ENCODE data around the gene ASB1.
A peak's percentile ranks its signal among the peaks of the same experiment; 100 is the strongest.

ASB1 gene

GRCh38 chr2:238426568-238427434, at the start of gene ASB1:
Gene ASB1, plus strand, starts transcription at chr2:238426927. Its CDS starts 144 bp downstream, at chr2:238427071.
- peak; percentile 61 for DNase-seq

- DNase-seq: no peak
Measured at GRCh38 chr2:238378230-238379095, 48.3 kb upstream of the ASB1 start.

- DNase-seq: no peak
Measured at GRCh38 chr2:238379096-238379810, 47.5 kb upstream of the ASB1 start.

DNA sequence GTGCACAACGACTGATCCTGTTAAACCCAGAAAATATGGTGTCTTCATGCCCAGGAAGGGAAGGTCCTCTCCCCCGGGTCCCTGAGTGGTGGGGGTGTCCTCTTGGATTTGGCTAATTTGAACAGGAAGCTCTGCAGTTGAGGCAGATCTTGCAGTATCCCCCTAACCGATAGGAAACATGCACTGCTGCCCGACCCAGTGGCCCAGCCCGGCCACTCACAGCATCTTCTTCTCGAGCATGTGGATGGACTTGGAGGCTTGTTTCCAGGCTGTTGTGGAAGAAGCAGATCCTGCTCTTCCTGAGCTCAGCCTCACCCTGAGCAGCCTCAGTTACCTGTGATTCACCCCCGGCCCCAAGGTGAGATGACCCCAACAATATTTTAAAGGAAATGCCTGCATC, 46.4 kb upstream of the ASB1 start:
- DNase-seq: no peak

GRCh38 chr2:238380785-238381184, 45.9 kb upstream of the ASB1 start:
- DNase-seq: no peak

DNA sequence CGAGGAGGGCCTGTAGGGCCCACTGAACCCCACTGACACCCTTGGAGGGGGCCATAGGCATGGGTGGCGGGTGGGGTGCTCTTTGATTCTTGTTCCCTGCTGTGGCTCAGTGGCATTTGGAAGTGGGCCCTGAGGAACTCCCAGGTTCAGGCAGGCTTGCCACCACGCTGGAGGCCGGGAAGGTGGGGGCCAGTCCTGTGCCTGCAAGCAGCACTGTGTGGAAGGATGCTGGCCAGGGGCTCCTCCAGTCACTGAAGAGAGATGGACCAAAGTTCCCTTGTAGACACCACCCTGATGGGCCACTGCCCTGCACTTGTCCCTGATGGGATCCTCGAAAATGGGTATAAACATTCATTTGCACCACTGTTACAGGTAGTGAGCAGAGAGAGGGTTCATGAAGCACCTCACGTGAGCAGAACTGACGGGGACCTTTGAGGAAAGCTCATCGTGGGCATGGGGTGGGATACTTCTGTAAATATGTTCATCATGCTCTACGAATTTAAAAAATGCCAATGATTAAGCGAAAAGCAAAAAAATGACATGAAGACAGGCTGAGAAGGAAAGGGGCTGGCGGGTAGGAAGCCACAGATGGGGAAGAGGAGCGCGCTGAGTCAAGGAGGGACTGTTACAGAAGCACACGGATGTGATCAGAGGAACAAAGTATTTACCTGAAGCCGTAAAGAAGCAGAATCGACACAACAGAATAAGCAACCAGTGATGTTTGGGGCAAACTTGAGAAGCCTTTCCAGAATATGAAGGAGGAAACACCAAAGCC, 45.2 kb upstream of the ASB1 start:
- DNase-seq: no peak

GRCh38 chr2:238382381-238382781, 44.3 kb upstream of the ASB1 start:
- DNase-seq: no peak

DNA sequence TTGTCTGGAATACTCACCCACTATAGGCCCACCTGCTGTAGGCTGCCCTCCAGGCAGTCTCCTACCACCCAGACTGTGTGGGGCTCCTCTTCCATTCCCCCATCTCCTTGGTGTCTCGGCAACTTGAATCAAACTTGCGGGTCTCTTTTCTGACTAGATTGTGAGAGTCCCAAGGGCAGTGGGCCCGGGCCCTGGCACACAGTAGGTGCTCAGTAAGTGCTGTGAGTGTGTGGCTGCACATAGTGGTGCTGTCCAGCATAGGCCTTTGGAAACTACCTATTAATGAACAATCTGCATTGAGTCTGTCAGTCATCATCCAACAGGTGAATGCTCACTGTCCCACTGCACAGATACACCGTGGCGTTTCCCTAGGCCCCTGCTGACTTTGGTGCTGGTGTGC, 43.6 kb upstream of the ASB1 start:
- no peak for DNase-seq

DNA sequence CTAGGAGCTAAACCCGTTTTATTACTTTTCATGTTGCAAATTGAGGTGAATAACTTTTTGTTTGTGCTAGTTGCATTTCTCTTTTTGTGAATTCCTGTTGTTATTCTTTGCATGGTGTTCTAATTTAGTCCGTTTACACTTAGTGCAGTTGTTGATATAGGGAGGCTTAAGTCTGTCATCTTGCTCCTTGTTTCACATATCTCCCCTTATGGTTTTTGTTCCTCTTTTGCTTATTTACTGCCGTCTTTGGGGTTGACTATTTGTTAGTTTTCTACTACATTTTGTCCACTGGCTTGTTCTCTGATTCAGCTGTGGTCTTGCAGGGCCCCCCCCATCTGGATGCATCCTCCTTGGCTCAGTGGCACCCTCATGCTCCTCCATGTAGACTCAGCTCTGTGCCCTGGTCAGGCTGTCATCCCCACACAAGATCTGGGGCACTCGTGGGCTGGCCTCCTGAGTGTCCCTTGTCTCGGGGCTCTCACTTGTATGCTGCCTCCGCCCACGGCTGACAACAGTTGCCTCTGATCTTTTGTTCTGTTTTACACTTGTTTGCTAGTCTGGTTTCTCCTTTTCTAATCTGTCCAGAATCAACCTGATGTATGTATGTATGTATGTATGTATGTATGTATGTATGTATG, 42.9 kb upstream of the ASB1 start:
- no peak for DNase-seq

- DNase-seq: no peak
Measured at GRCh38 chr2:238387332-238387731, 39.4 kb upstream of the ASB1 start.

DNA sequence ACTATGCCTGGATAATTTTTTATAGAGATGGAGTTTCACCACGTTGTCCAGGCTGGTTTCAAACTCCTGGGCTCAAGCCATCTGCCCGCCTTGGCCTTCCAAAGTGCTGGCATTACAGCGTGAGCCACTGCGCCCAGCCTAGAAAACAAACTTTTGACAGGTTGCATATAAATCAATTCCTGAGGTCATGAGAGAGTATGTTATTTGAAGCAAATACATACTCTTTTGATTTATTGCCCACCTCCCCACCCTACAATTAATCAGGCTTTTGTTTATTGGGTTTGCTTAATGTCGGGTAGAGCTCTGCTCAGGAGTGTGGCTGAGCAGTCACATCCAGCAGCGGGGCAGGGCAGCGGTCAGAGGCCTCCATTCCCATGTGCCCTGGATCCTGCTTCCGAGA, 37.9 kb upstream of the ASB1 start:
- DNase-seq: no peak

GRCh38 chr2:238389988-238390589, 36.6 kb upstream of the ASB1 start:
- DNase-seq: no peak

GRCh38 chr2:238391042-238391689, 35.6 kb upstream of the ASB1 start:
- DNase-seq: no peak

DNA sequence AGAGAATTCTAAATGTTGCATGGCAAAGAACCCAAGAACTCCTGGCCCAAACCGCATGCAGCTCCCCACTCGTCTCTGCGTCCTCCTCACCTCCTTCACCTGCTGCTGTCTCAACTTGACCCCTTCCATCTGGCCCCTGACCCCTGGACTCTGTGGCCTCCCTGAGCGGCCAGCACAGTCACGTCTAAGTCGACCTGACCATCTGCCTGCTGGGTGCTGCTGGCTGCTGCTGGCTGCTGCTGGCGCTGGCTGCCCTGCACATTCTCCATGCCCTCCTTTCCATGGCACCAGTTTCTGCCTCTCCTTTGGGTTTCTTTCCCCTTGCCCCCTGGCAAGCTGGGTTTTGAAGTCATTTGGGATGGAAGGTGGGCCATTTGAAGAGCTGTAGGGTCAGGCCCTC, 30.1 kb upstream of the ASB1 start:
- no peak for DNase-seq

GRCh38 chr2:238397356-238397755, 29.4 kb upstream of the ASB1 start:
- no peak for DNase-seq

DNA sequence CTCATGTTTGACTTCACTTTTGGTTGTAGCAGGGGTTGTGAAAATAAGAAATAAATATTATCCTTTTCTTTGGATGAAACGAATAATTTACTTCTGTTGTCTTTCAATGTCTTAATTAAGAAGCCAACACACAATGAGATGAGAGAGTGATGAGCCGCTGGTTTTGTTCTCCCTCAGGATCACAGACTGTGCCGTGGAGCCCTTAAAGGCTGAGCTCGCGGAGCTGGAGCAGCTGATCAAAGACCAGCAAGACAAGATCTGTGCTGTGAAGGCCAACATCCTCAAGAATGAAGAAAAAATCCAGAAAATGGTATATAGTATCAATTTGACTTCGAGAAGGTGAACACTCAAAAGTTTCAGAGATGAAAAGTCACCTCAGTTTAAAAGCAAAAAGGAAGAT, 28.1 kb upstream of the ASB1 start:
- DNase-seq: no peak

GRCh38 chr2:238399094-238399493, 27.6 kb upstream of the ASB1 start:
- DNase-seq: no peak

DNA sequence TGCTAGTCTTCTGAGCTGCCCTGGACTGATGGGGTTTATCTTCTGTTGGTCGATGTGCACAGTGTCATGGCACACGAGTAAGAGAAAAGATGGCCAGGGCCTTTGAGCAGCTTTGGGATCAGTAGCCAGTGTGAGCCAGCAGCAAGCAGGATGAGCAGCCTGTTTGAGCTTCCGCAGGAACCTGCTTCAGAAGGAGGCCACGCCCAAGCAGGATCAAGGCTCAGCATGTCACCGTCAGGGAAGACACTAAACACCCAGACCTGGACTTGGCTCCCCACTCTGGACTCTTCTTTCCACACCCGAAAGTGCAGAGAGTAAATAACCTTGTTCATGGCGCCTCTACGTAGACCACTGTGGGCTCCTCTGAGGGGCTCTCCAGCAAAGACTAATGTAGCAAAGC, 25.2 kb upstream of the ASB1 start:
- DNase-seq: no peak

GRCh38 chr2:238403632-238404405, 22.9 kb upstream of the ASB1 start:
- no peak for DNase-seq

All from amniotic stem cell (primary cell).